Raji (cell line): ENCODE measurements around the gene ANK3.

ENCODE experiments used
- POLR2A ChIP-seq: IDR thresholded peaks from 2 replicates; pipeline ENCODE4 v1.6.1; 2011; ENCODE audit warnings: low read depth, low read length, control low read depth; ENCODE audit not compliant: insufficient read depth

ANK3 gene

DNA sequence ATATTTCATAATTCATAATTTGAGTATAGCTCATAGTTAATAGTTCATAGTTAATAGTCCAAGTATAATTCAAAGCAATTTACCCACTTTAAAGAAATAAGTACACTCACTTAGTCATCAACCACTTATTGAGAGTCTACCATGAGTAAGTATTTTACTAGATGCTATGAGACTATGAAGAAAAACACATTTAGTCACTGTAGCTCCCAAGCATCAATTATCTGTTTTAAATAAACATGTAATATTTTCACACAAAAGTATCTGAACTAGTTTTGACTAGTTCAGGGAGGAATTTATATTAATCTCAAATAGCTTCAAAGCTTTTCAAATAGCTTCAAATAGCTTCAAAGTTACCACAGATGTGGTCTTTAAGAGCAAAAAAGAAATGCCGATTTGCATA is 119.2 kb downstream of the ANK3 start:
- no peak for TF ChIP-seq POLR2A

DNA sequence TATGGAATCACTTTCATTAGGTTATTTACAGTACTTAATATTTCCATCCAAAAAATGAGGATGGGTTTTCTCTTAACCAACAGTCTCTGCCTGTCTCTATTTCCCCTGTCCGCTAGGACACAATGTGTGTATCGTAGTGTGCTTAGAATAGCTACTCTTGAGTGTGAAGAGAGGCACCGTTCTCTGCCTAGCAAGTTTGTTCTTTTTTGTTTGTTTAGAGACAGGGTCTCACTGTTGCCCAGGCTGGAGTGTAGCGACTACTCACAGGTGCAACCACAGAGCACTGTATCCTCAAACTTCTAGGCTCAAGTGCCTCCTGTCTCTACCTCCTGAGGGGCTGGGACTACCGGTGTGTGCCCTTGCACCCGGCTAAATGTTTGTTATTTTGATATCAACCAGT is 121.9 kb downstream of the ANK3 start:
- no peak for TF ChIP-seq POLR2A

DNA sequence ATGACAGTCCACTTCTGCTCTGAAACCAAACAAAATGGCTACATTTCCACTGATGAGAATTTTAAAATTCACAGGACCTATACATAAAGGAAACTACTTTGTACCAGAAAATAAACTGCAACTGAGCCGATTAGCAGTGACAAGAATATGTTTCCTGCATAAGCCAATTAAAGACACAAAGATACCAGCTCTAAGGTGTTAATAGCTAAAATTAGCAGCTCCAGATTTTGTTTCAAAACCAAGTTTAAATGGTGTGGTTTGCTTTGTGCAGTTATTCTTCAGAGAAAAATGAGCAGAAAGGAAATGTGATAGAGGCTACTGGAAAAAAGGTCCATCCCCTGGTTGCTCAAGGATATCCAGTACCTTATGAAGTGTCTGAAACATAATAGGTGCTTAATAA is 123.2 kb downstream of the ANK3 start:
- no peak for TF ChIP-seq POLR2A

DNA sequence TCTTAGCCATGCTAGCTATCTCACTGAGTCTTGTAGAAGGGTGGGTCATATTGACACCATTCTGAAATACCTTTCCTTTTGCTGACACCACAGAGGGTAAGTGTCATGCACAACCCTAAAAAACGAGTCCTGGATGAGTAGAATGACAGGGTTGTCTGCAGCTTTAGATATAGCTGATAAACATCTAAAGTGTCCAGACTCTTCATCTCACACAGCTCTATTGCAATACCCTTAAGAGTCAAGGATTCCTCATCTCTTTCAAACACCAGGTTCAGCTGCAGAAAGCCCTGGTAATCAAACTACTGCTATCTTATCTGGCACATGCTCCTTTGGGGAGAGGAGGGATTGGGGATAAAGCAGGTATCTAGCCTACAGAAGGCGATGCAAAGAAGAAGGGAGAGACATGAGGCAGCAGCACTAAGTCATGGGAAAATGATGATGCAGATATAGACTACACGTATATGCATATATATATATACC is 127.0 kb downstream of the ANK3 start:
- no peak for TF ChIP-seq POLR2A

DNA sequence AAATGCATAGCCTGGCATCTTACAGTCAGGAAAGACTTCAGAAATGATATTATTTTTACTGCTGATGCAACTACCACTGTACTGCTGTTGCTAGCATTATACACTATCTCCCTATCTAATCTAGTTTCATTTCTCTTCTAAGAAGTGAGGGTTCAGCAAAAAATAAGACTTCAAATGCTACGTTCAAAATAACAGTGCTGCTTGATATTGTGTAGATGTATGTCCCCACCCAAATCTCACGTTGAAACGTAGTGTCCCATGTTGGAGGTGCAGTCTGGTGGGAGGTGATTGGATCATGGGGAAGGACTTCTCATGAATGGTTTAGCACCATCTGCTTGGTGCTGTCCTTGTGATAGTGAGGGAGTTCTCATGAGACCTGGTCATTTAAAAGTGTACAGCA is 129.4 kb downstream of the ANK3 start:
- no peak for TF ChIP-seq POLR2A

DNA sequence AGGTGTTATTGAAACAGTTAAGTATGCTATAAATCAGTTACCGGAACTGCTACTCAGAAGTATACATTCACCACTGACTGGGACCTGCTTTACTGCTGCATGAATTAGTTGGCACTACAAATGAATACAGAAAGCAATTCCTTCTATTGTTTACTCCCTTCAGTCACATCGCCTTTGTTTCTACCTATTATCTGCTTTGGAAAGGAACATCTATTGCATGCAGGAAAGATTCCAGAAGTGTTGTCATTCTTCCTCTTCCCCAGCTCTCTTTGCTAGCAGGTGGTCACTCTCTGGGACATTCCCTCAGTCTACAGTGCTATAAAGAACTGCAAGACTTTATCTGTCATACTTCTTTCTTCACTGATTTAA is 131.3 kb downstream of the ANK3 start:
- TF ChIP-seq POLR2A: no peak

DNA sequence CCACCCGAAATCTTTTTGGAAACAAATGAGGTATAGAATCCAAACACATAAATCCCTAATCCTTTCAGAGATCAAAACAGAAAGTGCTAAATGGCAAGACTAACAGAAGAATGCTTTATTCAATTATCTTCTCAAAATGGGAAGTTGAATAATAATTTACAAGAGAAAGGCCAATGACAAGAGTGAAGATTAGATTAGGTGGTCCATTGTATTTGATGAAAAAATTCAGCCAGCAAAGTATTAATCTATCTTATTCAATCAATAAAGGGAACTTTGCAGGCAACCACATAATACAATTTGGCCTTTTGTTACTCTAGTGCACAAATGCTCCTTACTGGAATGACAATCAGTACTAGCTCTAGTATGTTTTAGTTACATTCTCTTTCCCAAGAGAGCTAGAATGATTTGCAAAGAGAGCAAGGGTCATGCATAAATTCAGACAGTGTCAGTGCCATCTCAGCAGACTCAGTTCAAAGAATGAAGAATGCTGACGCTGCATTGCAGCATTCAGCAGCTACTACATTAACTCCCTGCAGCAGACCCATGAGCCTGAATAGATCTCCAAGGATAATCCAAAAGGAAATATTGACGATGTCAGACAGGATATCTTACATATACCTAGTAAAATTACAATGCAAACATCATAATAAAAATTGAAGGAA is 131.8 kb downstream of the ANK3 start:
- TF ChIP-seq POLR2A: no peak

DNA sequence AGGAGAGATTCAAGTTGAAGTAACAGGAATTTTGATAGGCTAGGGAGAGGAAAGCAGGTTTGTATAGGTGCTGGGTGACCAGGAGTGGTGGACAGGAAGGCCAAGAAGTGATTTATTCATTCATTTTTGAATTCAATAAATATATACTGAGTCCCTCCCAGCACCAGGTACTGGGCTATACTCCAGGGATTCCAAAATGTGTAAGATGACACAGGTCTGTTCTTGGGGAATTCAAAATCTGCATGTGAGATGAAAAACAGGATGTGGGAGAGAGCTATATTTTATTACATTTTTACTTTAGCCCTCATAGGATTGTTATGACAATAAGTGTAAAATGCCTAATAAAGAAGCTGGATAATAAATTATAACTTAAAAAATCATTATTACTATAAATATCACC is 134.9 kb downstream of the ANK3 start:
- TF ChIP-seq POLR2A: no peak

DNA sequence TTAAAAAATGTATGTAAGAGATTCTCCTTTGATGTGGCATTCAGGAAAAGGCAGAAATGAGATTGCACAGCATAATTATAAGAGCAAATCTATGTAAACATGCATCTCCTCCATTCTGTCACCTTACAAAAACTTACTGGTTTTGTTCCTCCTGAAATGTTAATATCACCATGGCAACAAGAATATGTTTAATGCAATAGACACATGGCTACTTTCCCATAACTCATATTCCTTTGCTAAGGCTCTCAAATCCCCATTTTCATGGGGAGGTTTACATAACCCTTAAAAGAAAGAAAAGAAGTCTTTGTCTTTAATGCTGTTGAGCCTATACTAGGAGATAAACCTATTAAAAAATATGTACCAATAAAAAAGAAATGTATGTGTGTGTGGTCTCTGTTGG is 136.2 kb downstream of the ANK3 start:
- no peak for TF ChIP-seq POLR2A

DNA sequence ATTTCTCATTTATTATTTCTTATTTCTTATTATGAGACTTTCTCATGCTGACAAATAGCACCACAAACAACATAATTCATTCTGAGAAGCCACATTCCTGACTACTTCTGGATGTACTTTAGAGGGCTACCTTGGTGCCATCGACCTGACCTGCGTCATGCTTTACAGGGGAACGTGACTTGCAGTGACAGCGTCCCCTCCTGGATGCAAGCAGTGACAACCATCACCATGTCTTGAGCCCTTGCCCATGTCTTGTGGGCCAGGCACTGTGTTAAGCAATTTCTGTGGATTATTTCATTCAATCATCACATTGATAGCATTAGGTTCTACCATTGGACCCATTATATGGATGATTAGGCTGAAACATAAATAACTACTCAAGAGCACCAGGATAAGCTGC is 137.0 kb downstream of the ANK3 start:
- no peak for TF ChIP-seq POLR2A

DNA sequence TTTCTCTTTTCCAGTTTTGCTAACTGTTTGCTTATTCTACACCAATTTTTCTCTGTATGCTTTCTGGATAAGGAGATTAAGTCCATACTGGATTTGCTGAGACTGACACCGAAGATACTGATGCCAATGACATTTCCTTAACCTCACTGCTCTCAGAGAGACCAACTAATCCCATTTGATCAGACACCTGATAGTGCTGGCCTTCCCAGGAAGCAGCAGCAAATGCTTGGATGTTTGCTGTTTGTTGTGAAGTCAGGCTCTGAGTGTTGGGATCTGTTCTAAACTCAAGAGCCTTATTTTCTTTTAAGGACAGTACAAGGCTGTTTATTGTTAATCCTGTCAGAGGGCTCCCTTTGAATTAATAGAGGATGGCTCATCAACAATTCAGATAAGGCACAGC is 143.3 kb downstream of the ANK3 start:
- no peak for TF ChIP-seq POLR2A

DNA sequence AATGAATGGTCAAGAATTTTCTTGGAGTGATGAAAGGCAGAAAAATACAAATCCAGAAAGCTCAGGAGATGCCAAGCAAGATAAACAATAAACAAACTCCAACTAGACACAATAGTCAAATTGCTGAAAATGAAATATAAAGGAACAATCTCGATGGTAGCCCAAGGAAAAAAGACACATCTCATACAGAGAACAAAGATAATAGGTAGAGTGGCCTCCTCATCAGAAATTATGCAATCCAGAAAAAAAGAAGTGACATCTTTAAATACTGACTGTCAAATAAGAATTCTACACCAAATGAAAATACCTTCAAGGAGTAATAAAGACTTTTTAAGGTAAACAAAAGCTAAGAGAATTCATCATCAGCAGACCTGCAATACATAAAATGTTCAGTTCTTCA is 150.4 kb downstream of the ANK3 start:
- no peak for TF ChIP-seq POLR2A

DNA sequence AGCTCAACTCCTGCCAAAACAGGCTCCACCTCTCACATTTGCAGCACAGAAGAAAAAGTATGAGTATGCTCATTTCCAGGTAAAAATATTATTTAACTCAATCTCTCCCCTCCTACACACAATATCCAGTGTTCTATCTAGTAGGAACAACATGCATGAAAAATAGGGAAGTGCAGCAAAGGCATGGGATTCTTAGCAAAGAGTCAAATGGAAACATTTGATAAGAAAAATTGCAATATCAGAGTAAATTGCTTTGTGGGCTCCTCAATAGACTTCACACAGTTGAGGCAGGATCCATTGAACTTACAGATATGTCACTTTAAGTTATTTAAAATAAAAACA is 150.9 kb downstream of the ANK3 start:
- TF ChIP-seq POLR2A: no peak

DNA sequence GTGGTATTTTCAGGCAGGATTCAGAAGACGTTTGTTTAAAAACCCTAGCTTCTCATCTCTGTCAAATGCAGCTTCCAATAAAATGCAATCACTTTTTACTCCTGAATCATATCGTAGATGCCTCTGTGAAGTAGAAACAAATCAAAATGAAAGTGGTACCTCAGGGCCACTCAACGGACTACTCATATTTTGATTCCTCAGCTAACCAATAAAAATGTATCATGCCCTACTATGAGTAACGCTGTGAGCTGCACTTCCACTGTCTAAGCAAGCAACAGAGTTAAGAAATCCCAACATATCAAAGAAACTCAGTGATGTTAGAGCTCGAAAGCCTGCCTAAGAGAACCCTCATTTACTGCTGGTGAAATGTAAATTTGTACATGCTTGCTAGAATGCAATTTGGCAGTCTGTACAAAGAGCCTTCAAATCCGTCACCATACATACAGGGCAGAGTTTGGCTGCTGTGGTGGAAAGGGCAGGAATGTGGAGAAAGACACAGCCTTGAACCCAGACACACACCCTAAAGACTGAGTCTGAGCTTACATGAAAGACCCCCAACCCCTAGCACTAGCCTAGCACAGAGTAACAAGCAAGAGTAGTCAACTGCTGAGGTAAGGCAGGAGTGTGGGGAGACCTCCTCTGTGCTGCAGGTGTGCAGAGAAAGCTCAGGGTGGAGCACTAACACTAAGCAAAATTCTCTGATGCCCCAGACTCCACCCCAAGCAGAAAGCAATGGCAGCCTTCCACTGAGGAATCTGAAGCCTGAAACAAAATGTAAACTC is 151.5 kb downstream of the ANK3 start:
- TF ChIP-seq POLR2A: peak; percentile 54; the same call in 1 of the 2 replicates

DNA sequence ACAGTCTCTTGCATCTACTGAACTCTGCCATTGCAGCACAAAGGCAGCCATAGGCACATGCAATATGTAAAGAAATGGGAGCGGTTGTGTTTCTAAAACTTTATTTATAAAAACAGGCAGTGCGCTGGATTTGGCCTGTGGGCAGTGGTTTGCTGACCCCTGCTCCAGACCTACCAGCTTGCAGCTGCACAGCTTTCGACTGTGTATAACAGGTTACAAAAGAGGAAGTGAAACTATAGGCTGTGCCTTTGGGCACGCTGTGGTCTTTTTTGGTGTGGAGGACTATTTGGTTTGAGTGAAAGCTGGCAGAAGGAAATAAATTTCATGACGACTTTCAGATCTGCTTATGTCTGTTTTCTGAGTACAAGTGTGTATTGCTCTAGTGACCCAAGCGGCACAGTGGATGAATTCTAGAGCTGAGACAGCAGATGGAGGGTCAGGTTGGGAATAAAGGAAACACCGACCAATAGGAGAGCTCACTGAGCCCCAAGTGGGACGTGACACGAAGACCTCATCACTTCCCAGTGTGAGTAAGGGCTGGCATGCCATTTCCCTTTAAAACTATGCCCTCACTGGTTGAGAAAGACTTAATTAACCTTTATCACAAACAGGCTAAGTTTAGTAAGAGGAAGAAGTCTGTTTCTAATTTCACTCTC is 152.7 kb downstream of the ANK3 start:
- TF ChIP-seq POLR2A: peak; percentile 49

DNA sequence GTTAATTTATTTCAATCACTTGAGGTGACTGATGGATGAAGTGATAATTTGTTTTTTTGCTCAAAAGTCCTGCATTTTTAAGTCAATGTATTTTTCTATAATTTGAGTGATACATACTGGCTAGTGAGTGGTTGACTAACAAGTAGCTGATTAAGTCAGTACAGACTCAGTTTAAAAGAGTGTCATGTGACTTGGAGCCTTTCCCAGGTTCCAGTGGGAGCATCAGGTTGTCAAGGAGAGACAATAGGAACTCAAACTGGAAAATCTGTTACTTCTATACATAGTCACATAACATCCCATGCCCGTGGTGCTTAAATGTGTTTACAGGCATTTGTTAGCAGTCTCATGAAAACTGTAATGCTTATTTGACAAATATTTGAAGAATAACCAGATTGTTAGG is 154.7 kb downstream of the ANK3 start:
- TF ChIP-seq POLR2A: no peak
